SK-N-MC (cell line): ENCODE measurements around the gene GPR55.

Experiments
- EZH2 ChIP-seq: fragments of 200-600 bp; sonication (generic); IDR thresholded peaks from one replicate; pipeline ENCODE4 v1.6.1; 2017; ENCODE audit warnings: antibody characterized with exemption
- FOXP2 ChIP-seq: optimal IDR thresholded peaks from 2 replicates; pipeline ENCODE3; 2011; ENCODE audit warnings: mild to moderate bottlenecking, moderate library complexity; ENCODE audit not compliant: insufficient read depth; ENCODE audit errors: extremely low read length, control extremely low read depth
- POLR2AphosphoS5 ChIP-seq: IDR thresholded peaks from 2 replicates; pipeline ENCODE4 v1.6.1; 2012; ENCODE audit warnings: mild to moderate bottlenecking, low read depth, low read length, borderline replicate concordance

DNA sequence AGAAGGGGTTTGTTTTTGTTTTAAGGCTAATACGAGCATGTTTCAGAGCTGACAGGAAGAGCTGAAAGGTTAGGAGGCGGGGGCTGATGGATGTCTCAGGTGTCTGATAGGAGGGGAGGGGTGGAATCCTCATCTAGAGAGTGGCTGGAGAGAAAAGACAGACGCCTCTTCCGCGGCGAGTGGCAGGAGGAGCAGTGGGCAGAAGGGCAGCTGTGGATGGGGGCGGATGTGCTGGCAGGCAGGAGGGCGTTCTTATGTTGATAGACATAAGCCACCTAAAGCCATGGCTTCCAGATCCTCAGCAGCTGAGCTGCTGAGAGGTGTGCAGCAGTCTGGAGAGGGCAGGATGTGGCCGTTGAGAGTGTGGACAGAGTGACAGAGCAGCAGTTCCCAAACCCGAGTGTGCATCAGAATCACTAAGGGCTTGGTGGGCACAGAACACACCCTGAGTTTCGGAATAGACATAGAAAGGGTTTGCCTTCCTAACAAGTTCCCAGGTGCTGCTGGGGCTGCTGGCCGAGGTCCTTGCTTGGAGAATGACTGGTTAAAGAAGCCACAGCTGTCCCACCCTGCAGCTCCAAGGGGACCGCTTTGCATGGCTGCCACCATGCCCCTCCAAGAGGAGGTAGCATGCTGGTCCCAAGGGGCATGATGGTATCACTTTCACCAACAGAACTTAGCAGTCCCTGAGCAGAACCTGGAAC lies 63.3 kb downstream of the GPR55 start:
- no peak for TF ChIP-seq FOXP2
- TF ChIP-seq EZH2, result no peak
- no peak for TF ChIP-seq POLR2AphosphoS5
